H1 (cell line): ENCODE results near the gene CRYGN. TPM values are rescaled to one million over a fixed set of nuclear protein-coding genes. Genes with fewer than 3 reads are reported as not detected.

Source experiments
- ATF2 ChIP-seq: IDR thresholded peaks from 2 replicates; pipeline ENCODE4 v1.6.1; 2012; ENCODE audit warnings: low read length, inconsistent platforms
- CBX8 ChIP-seq: fragments of 300-800, 300-1000 bp; sonication (generic); IDR thresholded peaks from 2 replicates; pipeline ENCODE4 v1.7.1; 2016; ENCODE audit warnings: low read depth, low read length, borderline replicate concordance
- CHD1 ChIP-seq: IDR thresholded peaks from 2 replicates; pipeline ENCODE4 v1.6.1; 2012; ENCODE audit warnings: low read depth, low read length, improper control_type of control experiment
- CHD2 ChIP-seq: IDR thresholded peaks from 2 replicates; pipeline ENCODE4 v1.6.1; 2012; ENCODE audit warnings: low read length, improper control_type of control experiment
- KDM4A ChIP-seq: IDR thresholded peaks from one replicate; pipeline ENCODE4 v1.7.1; 2012; ENCODE audit warnings: low read depth, mild to moderate bottlenecking, moderate library complexity, low read length, inconsistent platforms; ENCODE audit not compliant: severe bottlenecking
- MAFK ChIP-seq: IDR thresholded peaks from 2 replicates; pipeline ENCODE4 v1.6.1; 2012; ENCODE audit warnings: low read depth, mild to moderate bottlenecking, improper control_type of control experiment, low read length
- NANOG ChIP-seq: IDR thresholded peaks from 2 replicates; pipeline ENCODE4 v1.6.1; 2011; ENCODE audit warnings: low read length, low read depth, mild to moderate bottlenecking, inconsistent platforms; ENCODE audit not compliant: insufficient read depth, poor library complexity, severe bottlenecking
- NRF1 ChIP-seq: IDR thresholded peaks from 2 replicates; pipeline ENCODE4 v1.6.1; 2011; ENCODE audit warnings: mild to moderate bottlenecking, low read depth, low read length, improper control_type of control experiment
- POLR2AphosphoS5 ChIP-seq: IDR thresholded peaks from 2 replicates; pipeline ENCODE4 v1.6.1; 2011; ENCODE audit warnings: low read depth, low read length
- POU5F1 ChIP-seq: IDR thresholded peaks from 2 replicates; pipeline ENCODE4 v1.6.1; 2011; ENCODE audit warnings: low read depth, mild to moderate bottlenecking, low read length, moderate library complexity
- RBBP5 ChIP-seq: IDR thresholded peaks from 2 replicates; pipeline ENCODE4 v1.7.1; 2012; ENCODE audit warnings: low read depth, mild to moderate bottlenecking, inconsistent platforms, low read length, moderate library complexity, borderline replicate concordance
- RXRA ChIP-seq: IDR thresholded peaks from 2 replicates; pipeline ENCODE4 v1.6.1; 2011; ENCODE audit warnings: low read depth, mild to moderate bottlenecking, low read length, moderate library complexity; ENCODE audit not compliant: insufficient read depth
- SAP30 ChIP-seq: fragments of 300-600 bp; sonication (generic); IDR thresholded peaks from 2 replicates; pipeline ENCODE4 v1.7.1; 2012; ENCODE audit warnings: low read length, moderate library complexity, mild to moderate bottlenecking, inconsistent platforms; ENCODE audit not compliant: insufficient read depth, insufficient replicate concordance
- SIN3A ChIP-seq, 2 experiments: IDR thresholded peaks in 1 of 2; conservative IDR thresholded peaks in 1 of 2; 2 replicates each; pipeline ENCODE4 v1.6.1; 2011 to 2012; ENCODE audit warnings: low read length in 2 of 2, improper control_type of control experiment in 1 of 2, low read depth in 1 of 2, mild to moderate bottlenecking in 1 of 2
- SIRT6 ChIP-seq: IDR thresholded peaks from one replicate; pipeline ENCODE4 v1.7.1; 2012; ENCODE audit warnings: low read length, inconsistent platforms
- SP2 ChIP-seq: IDR thresholded peaks from 2 replicates; pipeline ENCODE4 v1.6.1; 2012; ENCODE audit warnings: mild to moderate bottlenecking, low read length, inconsistent platforms
- TAF7 ChIP-seq: optimal IDR thresholded peaks from 2 replicates; pipeline ENCODE3; 2011; ENCODE audit warnings: low read depth, mild to moderate bottlenecking, inconsistent platforms, low read length, moderate library complexity, borderline replicate concordance
- TCF12 ChIP-seq: IDR thresholded peaks from 2 replicates; pipeline ENCODE4 v1.6.1; 2011; ENCODE audit warnings: low read depth, mild to moderate bottlenecking, low read length
- ZNF274 ChIP-seq: IDR thresholded peaks from 2 replicates; pipeline ENCODE4 v1.7.0; 2012; ENCODE audit warnings: low read length, borderline replicate concordance; ENCODE audit errors: extremely low read depth
- polyA plus RNA-seq, 7 experiments: library from polyadenylated mRNA; depleted of rRNA in 3 of 7; stranded (reverse) in 5 of 7; unstranded in 2 of 7; fragments of >200 nt in 5 of 7; fragments of 200-250 nt in 2 of 7; gene quantifications; 1 replicate in 5 of 7; 2 replicates in 1 of 7; 4 replicates in 1 of 7; pipeline versions ENCODE4 v1.2.1 to v1.2.3, GENCODE V29; 2011 to 2013; ENCODE audit warnings: missing spikeins in 2 of 7, mixed read lengths in 2 of 7
- total RNA-seq: library from RNA; stranded (reverse); fragmentation: NEBNext Ultra II Directional; extraction: Animal tissue kit (Norgen Biotek cat#: 25700); gene quantifications from 2 replicates; pipeline ENCODE4 v1.2.1, GENCODE V29; 2021
- TF ChIP-seq, protein P1 (sequence below): IDR thresholded peaks from 2 replicates; pipeline ENCODE4 v1.6.1; 2012; ENCODE audit warnings: inconsistent platforms
- TF ChIP-seq, protein P2 (sequence below): IDR thresholded peaks from 2 replicates; pipeline ENCODE4 v1.6.1; 2012; ENCODE audit warnings: inconsistent platforms

CRYGN gene
- total and polyA plus RNA-seq, 2 of the 8 experiments (the other 6 are each of a cell fraction or from before 2014, with no cell fraction given): 0.98 to 1.6 TPM

- TF ChIP-seq RBBP5 (peak; percentile 85; the same call in 1 of the 2 replicates), SAP30 (no peak), KDM4A (peak; percentile 78), RXRA (no peak), SP2 (no peak), ZNF274 (no peak), MAFK (no peak), TAF7 (no peak), POLR2AphosphoS5 (no peak), NANOG (no peak), TCF12 (no peak), POU5F1 (no peak), SIRT6 (no peak), CHD1 (no peak), NRF1 (no peak), CHD2 (no peak), SIN3A (conservative IDR thresholded peaks at IDR 0.05 in 1 of 2, IDR thresholded peaks at IDR 0.05 in 1 of 2; ENCODE audit: low read depth in 1 of 2, low read length in 2 of 2) (peak in 1 of 2 experiments; percentile 70; a peak in 1 of 4 replicates), ATF2 (no peak), CBX8 (no peak)
- TF ChIP-seq, protein P1, sequence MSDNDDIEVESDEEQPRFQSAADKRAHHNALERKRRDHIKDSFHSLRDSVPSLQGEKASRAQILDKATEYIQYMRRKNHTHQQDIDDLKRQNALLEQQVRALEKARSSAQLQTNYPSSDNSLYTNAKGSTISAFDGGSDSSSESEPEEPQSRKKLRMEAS: peak; percentile 53
- TF ChIP-seq, protein P2, sequence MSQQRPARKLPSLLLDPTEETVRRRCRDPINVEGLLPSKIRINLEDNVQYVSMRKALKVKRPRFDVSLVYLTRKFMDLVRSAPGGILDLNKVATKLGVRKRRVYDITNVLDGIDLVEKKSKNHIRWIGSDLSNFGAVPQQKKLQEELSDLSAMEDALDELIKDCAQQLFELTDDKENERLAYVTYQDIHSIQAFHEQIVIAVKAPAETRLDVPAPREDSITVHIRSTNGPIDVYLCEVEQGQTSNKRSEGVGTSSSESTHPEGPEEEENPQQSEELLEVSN: peak; percentile 45; the same call in 1 of the 2 replicates
These were observed at the start of gene CRYGN (continued) for GRCh38 chr7:151439855-151440798.
